ENCODE measurements around the gene CSK. TPM values are rescaled to one million over a fixed set of nuclear protein-coding genes. Genes with fewer than 3 reads are reported as not detected.
A peak's percentile ranks its signal among the peaks of the same experiment; 100 is the strongest.

Gene CSK
- total and polyA plus RNA-seq, 8 donors: 15.2 to 61.0 (median 24.0) TPM

GRCh38 chr15:74829486-74829885 lies 47.6 kb downstream of the CSK start:
- Histone ChIP-seq H3K27ac (no peak overlapping the region), H3K4me3 (no peak overlapping the region), H3K27me3 (peaks cover 0 to 52% (median 29%) of the 10 kb centered on the region in 3 donors), H3K36me3 (no peaks in the 10 kb centered on the region), H3K9me3 (no peaks in the 10 kb centered on the region), H3K4me1 (peaks cover 3 to 24% (median 6%) of the 10 kb centered on the region in 4 donors)
- no peak for TF ChIP-seq EP300 (IDR thresholded peaks at IDR 0.05)
- no peak for TF ChIP-seq CTCF (IDR thresholded peaks at IDR 0.05)
- TF ChIP-seq POLR2AphosphoS5 (IDR thresholded peaks at IDR 0.05): no peak
- TF ChIP-seq POLR2A (IDR thresholded peaks at IDR 0.05): no peak
- intact Hi-C loops (cut with DNase I; ENCODE audit: low total_unique reads): no loop called here
- 62 to 76% (median 69%) methylated on average over 3 of the region's 3 CpGs for WGBS, 5 donors
- DNase-seq: no peak

- intact Hi-C loops (cut with DNase I; ENCODE audit: low total_unique reads): no loop called here
- no peak overlapping the region for H3K4me3 ChIP-seq
- no peaks in the 10 kb centered on the region for H3K9me3 ChIP-seq
- H3K27me3 ChIP-seq: peaks cover 0 to 50% (median 29%) of the 10 kb centered on the region in 3 donors
- no peak for DNase-seq
- peaks cover 3 to 24% (median 6%) of the 10 kb centered on the region in 4 donors for H3K4me1 ChIP-seq
- no peaks in the 10 kb centered on the region for H3K36me3 ChIP-seq
- TF ChIP-seq EP300 (IDR thresholded peaks at IDR 0.05) (no peak), CTCF (IDR thresholded peaks at IDR 0.05) (no peak), POLR2A (IDR thresholded peaks at IDR 0.05) (no peak), POLR2AphosphoS5 (IDR thresholded peaks at IDR 0.05) (no peak)
- WGBS, 5 donors: 45 to 71% (median 61%) methylated on average over 6 of the region's 6 CpGs
- no peak overlapping the region for H3K27ac ChIP-seq
Observed at GRCh38 chr15:74829991-74830390, 48.1 kb downstream of the CSK start.

- peaks cover 3 to 24% (median 6%) of the 10 kb centered on the region in 4 donors for H3K4me1 ChIP-seq
- no peak for TF ChIP-seq POLR2AphosphoS5 (IDR thresholded peaks at IDR 0.05)
- TF ChIP-seq POLR2A (IDR thresholded peaks at IDR 0.05): no peak
- no peak for TF ChIP-seq EP300 (IDR thresholded peaks at IDR 0.05)
- no peak for TF ChIP-seq CTCF (IDR thresholded peaks at IDR 0.05)
- DNase-seq: no peak
- H3K4me3 ChIP-seq: no peak overlapping the region
- H3K27me3 ChIP-seq: peaks cover 0 to 41% (median 29%) of the 10 kb centered on the region in 3 donors
- WGBS, 5 donors: 58 to 86% (median 73%) methylated on average over 5 of the region's 5 CpGs
- H3K36me3 ChIP-seq: peaks cover 0 to 6% (median 4%) of the 10 kb centered on the region in 4 donors
- no peaks in the 10 kb centered on the region for H3K9me3 ChIP-seq
- intact Hi-C loops (cut with DNase I; ENCODE audit: low total_unique reads): no loop called here
- H3K27ac ChIP-seq: peak overlapping the region in 1 of 5 donors; percentile 11
Observed at GRCh38 chr15:74830868-74831267, 49.0 kb downstream of the CSK start.

- no peak overlapping the region for H3K4me3 ChIP-seq
- no peak for TF ChIP-seq EP300 (IDR thresholded peaks at IDR 0.05)
- no peak for TF ChIP-seq POLR2A (IDR thresholded peaks at IDR 0.05)
- no peak for TF ChIP-seq POLR2AphosphoS5 (IDR thresholded peaks at IDR 0.05)
- no peak for TF ChIP-seq CTCF (IDR thresholded peaks at IDR 0.05)
- peaks cover 0 to 13% (median 0%) of the 10 kb centered on the region in 4 donors for H3K4me1 ChIP-seq
- peaks cover 0 to 16% (median 15%) of the 10 kb centered on the region in 4 donors for H3K36me3 ChIP-seq
- DNase-seq: peak in 1 of 2 donors; percentile 39
- no peaks in the 10 kb centered on the region for H3K9me3 ChIP-seq
- peak overlapping the region in 1 of 5 donors; percentile 11 for H3K27ac ChIP-seq
- H3K27me3 ChIP-seq: peaks cover 0 to 31% (median 18%) of the 10 kb centered on the region in 3 donors
- 52 to 67% (median 58%) methylated on average over 15 of the region's 15 CpGs for WGBS, 5 donors
- intact Hi-C loops (cut with DNase I; ENCODE audit: low total_unique reads): no loop called here
Observed at GRCh38 chr15:74831813-74832495, 50.1 kb downstream of the CSK start.
